Fibroblast of skin of left biceps (primary cell): ENCODE results near the gene SLC23A2.

Source experiments
- DNase-seq, 2 experiments: peaks; one replicate each; pipeline ENCODE4 v3.0.0-alpha.2; 2013; ENCODE audit warnings: low read depth in 2 of 2

The SLC23A2 gene

DNA sequence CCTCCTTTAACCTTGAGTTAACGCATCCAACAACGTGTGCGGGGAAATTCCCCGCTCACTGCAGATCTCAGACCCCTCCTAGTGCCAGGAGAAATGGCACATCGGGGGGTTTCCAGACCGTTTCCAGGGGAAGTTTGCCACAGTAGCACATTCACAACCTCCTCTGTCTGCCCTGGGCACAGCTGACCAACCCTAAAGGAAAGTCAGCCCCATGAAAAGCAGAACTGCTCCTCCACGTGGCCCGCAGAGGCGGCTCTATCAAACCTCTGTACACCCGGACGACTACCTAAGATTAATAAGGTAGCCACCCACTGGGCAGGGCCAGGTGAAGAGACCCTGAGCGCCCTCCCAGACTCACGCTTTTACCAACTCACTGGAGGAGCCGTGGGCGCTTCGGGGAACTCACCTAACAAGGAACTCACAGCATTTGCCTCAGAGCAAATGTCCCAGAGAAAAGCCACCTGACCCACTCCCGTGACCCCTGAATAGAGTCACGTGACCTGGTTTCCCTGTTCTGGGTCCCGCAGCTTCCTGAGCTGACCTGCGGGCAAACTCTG lies 186.5 kb downstream of the SLC23A2 start:
- no peak for DNase-seq

DNA sequence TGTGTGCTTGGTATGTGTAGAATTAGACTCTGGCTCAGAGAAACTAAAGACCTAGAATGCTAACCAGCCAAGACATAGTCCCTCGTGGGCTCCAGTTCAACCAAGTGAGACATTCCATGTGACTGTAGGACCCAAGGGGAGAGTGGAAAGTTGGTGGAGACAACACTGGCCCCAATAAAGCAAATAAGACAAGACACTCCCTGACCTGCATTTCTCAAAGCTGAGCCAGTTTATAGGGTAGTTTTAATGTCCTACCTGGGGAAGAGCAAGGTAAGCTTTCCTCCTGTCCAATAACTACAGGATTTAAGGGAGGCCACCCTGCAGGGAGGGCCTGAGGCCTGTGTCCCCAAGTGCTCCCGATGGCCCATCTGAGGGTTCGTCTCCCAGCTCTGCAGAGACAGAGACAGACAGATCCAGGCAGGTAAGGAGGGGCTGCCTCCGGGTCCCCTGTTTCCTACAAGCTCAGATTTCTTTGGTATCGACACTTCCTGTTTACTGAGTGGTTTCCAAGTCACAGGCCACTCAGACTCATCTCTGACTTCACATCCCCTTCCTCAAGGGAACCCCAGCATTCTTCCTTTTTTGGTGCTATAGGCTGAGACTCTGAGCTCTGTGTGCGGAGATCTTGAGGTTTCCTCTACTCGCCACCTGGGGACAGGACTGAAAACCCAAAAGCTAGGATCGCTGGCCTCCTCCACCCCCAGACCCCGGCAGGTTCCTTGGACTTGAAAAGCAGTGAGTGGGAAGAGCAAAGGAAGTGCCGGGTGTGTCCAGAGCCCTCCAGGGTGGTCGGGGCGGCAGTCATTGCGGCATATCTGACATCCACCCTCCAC lies 187.2 kb downstream of the SLC23A2 start:
- DNase-seq: no peak

DNA sequence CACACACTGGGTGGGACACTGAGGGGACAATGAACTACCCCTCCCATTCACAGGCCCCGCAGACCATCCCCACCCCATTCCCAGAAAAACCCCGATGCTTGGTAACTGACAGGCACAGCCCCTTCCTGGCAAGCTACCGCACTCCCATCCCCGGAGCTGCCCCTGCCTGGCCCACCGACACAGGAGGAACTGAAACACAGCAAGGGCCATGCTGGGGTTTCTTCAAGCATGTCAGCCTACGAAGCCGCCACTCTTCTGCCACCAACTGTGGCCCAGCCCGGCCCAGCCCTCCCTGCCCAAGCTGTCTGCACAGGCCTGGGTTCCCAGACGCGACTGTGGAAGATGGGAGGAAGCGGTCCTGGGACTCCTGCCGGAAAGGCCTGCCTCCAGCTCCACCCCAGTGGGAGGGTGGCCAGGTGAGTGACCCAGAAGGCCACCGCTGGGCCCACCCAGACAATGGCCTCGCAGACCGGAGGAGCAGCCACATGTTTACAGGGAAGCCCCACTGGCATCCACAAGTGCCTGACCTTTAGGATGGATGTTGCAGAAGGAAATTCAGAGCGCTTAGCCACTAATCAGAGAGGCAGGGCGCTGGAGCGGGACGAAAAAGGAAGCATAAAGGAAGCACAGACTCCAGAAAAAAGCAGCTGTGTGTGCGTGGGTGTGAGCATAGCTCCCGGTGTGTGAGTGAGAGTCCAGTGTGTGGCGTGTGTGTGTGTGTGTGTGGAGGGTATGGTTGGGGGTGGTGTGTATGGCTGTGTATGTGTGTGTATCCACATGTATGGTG lies 188.0 kb downstream of the SLC23A2 start:
- DNase-seq: no peak

DNA sequence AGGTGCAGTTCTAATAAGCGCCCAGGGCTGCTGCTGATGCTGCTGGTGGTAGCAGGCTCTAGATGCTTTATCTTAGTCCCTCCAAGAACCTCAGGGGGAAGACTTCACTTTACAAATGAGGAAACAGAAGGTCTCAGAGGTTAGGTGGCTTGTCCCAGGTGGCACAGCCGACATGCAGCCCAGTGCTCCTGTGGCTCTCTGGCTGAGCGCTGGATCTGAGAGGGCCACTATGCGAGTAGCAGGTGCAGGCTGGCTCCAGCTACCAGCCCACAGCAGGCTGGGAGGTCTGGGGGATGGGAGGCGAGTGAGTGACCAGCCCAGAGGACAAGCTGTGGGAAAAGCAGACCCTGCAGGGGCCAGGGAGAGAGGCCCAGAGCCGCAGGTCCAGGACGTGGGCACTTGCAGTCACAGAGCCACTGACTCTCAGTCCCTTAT lies 188.7 kb downstream of the SLC23A2 start:
- no peak for DNase-seq

DNA sequence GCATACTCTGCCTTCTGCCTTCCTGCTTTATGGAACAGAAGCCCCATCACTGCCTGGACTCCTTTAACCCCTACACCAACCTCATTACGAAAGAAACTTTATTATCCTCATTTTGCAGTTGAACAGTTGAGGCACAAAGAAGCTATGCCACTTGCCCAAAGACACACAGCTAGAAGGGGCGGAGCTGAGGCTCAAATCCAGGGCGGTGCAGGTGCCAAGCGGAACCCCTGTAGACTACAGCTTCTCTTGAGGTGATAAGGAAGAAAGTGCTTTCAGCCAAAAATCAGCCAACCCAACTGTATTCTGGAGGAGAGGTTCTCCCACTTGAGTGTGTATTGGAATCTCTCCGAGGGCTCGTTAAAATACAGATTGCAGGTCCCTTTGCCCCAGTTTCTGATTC lies 189.1 kb downstream of the SLC23A2 start:
- no peak for DNase-seq

GRCh38 chr20:4811661-4812181 lies 189.6 kb downstream of the SLC23A2 start:
- no peak for DNase-seq

DNA sequence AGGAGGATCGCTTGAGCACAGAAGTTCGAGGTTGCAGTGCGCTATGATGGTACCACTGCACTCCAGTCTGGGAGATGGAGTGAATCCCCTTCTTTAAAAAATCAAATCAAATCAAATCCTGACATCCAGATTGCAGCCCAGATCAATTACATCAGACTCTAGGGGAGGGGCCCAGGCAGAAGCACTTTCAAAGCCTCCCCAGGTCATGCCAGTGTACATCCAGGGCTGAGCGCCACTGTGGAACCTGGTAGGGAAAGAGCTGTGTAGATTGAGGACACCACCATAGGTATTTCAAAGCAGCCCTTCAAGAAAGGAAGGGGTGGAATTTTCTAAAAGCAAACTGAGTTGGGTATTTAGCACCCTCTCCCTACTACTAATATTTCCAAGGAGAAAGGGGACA lies 190.1 kb downstream of the SLC23A2 start:
- no peak for DNase-seq

DNA sequence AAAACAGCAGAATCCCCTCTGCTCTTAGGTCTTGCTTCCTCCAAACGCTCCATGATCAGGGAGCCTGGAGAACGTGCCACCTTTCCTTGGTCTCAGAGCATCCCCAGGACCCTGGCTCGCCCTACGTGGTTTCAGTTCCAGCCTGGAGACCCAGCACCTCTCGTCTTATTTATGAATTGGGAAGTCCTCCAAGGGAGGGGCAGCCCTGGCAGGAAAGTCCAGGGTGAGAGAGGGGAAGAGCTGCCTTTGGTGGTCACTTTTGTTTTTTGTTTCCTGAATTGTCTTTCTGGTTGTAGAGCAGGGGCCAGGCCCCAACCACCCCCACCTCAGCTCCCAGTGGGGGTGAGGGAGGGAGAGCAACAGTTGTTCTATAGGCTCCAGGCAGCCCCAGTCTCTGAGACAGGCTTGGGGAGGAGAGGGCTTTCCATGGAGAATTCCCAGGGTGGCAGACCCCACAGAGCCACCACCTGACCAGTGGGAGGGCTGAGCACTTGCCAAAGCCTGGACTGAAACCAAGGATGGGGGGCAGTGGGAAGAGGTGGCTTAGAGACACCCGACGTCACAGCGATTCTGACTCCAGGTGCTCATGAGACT lies 190.8 kb downstream of the SLC23A2 start:
- no peak for DNase-seq

GRCh38 chr20:4809707-4810106 lies 191.6 kb downstream of the SLC23A2 start:
- no peak for DNase-seq

DNA sequence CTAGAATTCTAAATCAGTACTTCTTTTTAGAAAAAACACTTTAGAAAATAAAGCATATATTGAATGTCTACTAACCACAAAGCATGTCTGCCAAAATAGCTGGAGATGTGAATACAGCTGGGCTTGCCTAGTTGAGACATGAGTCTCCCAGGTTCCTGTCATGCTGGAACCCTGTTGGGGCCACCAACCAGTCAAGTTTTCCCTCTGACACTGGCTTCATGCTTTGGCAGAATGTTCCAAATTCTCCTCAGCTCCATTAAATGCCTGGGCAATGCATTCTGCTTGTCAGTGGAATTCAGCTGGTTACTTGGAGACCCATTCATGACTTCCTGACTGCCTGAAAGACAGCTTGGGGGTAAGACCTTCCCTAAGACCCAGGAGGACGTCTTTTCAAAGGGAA lies 192.4 kb downstream of the SLC23A2 start:
- no peak for DNase-seq

GRCh38 chr20:4805663-4806449 lies 195.5 kb downstream of the SLC23A2 start:
- no peak for DNase-seq

GRCh38 chr20:4802527-4802926 lies 198.8 kb downstream of the SLC23A2 start:
- no peak for DNase-seq
